Activated naive CD4-positive, alpha-beta T cell (primary cell): ENCODE measurements around the gene GRB7.

Source experiments
- DNase-seq, 4 experiments: peaks; one replicate each; lab custom pipeline; 2025; lab: John Stamatoyannopoulos, UW

The GRB7 gene

GRCh38 chr17:39772987-39773934 is 35.5 kb downstream of the GRB7 start:
- no peak for DNase-seq

DNA sequence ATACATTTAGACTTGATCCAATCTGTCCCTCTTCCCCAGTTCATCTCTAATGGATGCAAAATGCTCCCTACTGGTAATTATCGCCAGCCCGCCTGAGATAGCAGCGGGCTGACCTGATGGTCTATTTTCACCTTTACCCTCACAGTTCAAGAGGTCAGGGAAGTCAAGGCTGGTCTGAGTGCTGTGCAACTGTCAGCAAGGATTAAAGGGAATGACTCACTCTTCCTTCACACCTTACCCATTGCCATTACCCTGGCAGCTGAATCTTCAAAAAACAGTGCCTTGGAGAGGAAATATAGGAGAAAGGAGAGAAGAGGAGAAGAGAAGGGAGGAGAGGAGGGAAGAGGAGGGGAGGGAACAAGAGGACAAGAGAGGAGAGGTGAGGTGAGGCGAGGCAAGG is 36.3 kb downstream of the GRB7 start:
- no peak for DNase-seq

- DNase-seq, result no peak
These were observed 37.3 kb downstream of the GRB7 start for GRCh38 chr17:39775031-39775430.

DNA sequence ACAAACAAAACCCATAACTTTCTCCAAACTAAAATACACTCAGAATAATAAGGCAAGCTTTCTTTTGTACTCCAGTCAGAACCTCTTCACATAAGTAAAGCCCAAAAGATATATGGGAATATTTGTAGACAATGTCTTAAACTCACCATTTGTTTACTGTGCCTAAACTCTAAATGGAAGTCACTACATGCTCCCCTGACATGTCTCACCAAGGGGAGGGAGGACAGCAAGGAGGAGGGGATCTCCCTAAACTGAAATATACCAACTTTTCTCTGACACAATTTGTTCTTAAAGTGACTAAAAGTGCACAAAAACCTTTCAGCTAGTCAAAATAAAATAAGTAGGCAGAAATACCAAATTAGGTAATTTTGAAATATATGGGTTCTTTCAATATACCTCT is 38.5 kb downstream of the GRB7 start:
- no peak for DNase-seq

DNA sequence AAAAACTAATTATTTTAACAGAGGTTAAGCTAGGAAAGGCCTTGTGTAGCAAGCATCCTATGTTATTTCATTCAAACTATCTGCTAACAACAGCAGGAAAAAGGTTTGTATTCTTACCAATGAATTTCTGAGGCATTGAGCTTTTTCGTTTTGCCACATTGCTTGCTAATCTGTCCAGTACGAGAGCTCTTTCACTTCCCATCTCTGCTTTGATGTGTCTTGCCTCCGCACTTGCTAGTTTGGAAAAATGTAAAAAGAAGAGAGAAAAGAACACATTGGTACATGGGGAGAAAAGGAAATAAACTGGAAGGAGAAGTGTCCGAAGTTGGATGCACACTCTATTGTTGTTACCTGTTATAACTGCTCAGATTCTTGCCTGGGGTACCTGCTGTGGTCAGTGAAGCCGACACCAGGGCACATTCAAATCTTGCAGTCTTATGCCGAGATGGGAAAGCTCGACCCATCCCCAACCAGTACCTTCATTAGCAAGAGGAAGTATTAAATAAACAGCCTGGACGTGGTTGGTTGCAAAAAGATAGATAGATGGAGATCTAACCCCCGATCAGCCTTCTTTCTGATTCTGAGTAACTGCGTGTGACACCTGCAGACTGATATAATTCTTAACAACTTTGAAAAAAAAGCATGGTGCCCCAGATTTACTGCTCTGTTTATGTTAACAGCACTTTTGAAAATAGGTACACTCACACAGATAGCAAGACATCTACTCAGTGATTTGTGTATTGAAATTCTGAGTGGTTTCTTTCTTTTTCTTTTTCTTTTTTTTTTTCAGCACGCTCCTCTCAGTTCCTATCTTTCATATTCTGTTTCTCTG is 40.0 kb downstream of the GRB7 start:
- no peak for DNase-seq

DNA sequence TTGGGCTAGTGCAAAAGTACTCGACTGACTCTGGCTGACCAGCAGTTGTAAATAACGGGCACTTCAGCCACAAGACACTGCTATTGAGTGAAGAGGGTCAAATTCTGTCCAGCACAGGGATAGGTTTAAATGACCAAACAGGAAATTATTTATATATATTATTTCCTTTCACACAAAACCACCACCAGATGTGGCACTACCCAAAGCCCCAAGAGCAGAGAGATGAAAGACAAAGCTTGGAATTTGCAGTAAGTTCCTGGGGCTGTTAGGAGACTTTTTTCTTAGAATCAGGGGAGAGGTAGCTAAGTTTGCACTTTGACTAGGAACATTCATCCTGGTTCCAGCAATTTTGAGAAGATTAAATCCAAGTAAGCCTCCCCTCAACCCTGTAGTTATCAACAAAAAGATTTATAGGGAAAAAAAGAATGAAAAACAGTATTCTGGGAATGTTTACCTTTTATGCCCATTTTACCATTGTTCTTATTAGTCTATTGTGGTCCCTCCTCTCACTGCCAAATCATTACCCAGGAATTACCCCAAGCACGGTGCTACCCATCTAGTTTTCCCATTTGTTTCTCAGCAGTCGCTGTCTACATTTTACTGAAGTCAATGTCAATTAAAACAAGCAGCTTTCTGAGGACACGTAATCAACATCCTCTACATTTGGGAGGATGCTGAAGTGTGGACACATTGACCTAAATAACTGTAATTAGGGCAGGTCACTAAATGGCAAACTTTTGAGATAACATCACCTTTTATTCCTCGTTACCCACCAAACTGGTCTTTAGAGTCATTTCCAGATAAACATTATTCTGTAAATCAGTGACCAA is 43.5 kb downstream of the GRB7 start:
- DNase-seq, result no peak

DNA sequence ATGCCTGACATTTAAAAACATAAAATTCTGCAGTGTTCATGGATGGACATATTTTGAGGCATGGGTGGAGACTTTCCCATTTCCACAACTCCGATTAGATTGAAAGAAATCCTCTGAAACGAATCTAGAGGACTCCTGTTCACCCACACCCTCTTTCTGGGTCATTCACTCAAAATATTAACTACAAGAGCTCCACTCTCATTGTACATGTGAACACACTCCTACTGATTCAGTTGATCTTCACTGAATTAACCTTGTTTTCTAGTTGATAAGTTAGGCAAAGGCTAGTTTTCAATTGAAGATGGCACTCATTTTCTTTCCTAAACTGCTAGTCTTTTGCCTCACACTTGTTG is 44.1 kb downstream of the GRB7 start:
- DNase-seq, result no peak

DNA sequence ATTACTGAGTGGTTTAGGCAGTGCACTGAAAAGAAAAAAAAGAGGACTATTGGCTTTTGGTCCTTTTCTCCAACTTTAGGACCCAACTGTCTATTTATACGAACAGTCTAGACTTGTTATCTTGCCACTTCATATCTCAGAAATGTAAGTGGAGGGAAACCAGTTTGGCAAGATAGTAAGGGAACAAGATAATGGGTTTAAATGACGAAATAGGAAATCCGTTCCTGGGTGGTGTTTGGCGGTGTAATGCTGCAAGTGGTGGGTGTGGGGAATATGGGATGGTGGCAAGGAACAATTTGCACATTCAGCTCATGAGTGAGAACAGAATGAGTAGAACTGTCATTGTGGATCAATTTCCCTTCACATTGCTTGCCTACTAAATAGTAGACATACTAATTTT is 44.7 kb downstream of the GRB7 start:
- DNase-seq, result no peak

DNA sequence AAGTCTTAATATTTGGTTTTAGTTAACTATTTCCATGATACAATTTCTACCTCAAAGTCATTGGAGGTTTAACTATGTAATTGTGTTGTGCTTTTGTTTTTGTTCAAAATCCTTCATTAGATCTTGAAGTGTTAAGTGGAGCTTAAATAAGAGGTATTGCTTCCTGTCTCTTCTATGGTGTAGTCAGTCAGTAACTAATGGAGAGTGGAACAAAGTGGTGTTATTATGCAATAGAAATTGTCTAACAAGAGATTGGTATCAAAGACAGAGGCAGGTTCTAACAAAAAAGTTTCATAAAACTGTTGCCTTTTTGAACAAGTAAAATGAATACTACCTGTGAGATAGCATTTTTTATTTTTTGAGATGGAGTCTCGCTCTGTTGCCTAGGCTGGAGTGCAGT is 45.2 kb downstream of the GRB7 start:
- no peak for DNase-seq

- no peak for DNase-seq
These were observed 49.3 kb downstream of the GRB7 start for GRCh38 chr17:39787041-39787440.

DNA sequence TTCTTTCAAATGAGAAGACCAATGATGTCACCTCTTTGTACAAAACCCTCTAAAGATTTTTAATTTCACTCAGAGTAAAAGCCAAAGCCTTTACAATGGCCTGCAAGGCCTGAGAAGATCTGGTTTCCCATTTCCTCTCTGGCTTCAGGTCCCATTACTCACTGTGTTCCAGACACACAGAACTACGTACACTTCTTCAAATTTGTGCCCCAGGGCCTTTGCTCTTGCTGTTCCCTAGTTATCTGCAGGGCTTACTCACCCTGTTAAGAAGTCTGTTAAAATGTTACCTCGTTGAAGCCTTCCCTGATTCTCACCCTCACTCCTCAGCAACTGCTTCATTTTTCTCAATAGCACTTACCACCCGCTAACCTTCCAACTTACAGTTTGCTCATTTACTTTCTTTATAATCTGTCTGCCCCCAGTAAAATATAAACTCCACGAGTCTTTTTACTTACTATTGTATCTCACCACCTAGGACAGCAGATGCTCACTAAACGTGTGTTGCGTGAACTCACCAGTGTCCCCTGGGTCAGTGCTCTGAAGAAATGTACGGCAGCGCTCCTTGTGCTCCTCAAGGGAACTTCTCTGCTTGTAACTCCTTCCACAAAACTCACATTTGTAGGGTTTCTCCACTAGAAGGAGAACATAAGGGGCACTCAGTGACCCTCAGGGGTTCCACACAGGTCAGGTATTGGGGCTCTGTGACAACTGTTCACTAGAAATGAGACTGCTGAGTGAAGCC is 50.2 kb downstream of the GRB7 start:
- DNase-seq, result no peak

DNA sequence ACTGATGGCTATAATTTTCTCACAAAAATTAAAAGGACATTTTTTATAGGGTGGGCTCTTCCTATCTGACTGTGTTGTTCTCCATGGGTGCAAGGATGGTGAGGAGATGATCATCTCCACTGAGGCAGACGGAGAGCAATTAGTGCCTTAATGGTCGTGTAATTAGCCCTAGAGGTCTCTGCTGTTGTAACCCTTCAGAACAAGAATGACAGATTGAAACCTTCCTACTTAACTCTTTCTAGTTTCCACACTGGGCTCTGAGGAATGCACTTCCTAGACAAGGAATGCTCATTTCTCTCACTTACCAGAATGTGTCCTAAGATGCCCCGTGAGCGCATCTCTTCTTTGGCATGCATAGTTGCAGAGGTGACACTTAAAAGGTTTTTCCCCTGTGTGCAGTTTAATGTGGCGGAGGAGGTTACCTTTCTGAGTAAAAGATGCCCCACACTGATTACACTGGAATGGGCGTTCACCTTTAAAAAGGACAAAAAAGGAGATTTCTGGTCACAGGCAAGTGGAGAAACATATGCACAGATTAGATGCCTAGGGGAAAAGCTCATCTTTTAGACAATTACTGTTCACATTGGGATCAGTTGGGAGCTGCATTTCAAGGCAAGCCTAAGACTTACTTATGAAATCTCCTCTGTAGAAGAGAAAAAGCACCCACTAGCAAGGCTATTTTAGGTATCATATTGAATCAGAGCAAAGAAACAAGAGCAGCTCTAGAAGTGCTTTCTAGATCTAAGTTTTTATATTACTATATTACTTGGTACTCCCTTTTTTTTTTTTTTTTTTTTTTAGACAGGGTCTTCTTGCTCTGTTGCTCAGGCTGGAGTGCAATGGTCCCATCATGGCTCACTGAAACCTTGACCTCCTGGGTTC is 53.6 kb downstream of the GRB7 start:
- no peak for DNase-seq

DNA sequence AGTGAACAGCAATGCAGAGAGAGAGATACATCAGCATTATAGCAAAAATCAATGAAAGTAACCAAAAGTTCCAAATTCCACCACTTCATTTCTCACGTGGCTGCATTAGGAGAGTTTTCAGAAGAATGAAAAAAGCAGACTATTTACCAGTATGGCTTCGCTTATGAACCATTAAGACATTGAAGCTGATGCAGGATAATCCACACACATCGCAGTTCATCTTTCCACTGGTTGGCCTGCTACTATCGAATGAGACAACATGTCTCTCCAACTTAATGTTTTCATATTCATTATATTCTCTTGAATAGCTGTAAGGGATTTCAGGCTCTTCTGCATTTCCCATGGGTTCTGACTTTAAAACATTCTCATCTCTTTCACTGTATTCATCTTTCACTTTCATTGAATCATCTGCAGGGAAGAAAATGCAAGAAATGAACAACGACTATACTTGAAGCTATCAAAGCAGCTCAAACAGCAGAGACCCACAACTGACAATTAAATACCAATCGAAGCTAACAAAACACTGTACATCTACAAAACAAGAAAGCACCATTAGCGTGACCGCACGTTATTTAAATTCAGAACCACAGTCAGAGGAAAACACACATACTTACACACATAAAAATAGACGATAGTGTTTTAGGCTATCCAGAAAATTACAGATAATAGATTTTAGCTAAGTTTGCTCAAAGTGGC is 54.9 kb downstream of the GRB7 start:
- no peak for DNase-seq

GRCh38 chr17:39793301-39793872 is 55.6 kb downstream of the GRB7 start:
- DNase-seq, result no peak

DNA sequence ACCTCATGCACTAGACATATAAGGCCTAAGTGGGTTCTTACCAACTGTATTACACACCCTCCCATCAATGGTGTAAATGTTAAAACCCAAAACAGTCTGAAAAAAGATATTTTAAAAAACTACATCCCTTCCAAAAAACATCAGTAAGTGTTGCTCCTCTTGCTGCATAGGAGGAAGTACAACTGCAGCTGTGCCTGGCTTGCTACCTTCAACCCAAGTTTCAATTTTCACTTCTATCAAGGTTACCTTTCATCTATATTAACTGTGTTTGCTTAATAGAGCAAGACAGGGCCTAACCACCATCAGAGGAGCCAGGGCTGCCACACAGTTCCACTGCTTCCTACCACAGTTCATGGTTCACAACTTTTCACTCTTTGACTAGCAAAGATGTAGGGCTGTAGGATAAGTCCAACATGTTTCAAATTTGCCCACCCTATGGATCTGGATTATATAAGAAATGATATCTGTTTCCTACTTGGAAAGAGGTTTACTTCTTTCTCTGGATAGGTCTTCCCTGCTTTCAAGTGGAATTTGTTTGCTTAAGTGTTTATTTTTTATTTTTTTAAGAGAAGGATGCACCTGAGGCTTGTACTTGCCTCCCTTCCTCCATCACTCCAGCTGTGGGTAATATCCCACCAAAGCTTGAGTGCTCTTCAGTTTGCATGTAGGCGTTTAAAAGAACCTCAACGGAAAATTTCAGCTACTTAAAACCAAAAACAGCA is 56.7 kb downstream of the GRB7 start:
- no peak for DNase-seq
